Mesenteric fat pad (tissue), 1 donor: ENCODE data around the gene CCNJL. TPM values are rescaled to one million over a fixed set of nuclear protein-coding genes. Genes with fewer than 3 reads are reported as not detected.

Source experiments
- DNase-seq: peaks from one replicate; pipeline ENCODE4 v3.0.0-alpha.2; 2020; ENCODE audit warnings: low spot score
- total RNA-seq: library from RNA; stranded (reverse); fragmentation: NEBNext Ultra II Directional; extraction: Animal tissue kit (Norgen Biotek cat#: 25700); gene quantifications from one replicate; pipeline ENCODE4 v1.2.1, GENCODE V29; 2021
- donor health status: DM: yes; HTN: yes; CAD: no.

CCNJL gene
- total RNA-seq, 1 donor from 2014 or later, result 0.80 TPM

DNA sequence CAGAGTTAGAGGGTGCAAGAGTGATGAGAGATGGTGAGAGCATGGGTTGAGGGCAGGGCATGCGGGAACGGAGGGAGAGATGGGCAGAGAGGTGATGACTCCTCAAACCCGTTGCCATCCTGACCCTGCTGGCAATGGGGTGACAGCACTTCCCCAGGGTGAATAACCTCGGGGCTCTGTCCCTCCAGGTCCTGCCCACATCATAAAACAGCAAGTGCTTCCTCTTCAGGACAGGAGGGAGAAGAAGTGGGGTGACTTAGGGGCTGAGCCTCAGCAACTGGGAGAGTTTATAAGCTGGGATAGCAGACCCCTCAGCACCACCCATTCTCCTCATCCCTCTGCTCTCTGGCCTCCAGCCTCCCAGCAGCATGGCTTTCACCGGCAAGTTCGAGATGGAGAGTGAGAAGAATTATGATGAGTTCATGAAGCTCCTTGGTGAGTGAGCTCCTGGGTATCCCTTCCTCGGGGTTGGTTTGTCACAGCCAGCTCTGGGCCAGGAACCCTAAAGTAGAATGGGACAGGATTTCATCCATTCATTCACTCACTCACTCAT is 83.1 kb downstream of the CCNJL start, which contains the start of gene FABP6:
Gene FABP6, plus strand, starts transcription at position 317 of the 553 bp plus-strand sequence. Its CDS starts 52 bp downstream, at position 369.
- DNase-seq, result no peak

GRCh38 chr5:160227012-160227411 is 85.4 kb downstream of the CCNJL start:
- DNase-seq, result no peak

DNA sequence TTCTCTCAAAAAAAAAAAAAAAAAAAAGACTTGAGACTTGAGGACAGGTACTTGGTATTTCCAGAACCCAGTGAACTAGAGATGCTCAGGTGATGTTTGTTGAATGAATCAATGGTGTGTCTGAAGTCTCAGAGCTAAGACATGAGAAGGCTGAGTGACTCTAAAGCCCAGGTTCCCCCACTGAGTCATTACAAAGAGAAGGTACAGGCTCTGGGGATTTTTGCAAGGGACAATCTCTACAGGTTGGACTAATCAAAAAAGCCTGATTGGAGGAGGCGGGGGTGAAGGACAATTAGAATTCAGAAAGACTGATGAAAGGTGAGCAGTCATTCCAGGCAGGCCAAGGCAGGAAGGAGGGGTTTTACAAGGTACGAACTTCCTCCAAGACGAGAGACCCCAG is 91.3 kb downstream of the CCNJL start:
- DNase-seq, result no peak

DNA sequence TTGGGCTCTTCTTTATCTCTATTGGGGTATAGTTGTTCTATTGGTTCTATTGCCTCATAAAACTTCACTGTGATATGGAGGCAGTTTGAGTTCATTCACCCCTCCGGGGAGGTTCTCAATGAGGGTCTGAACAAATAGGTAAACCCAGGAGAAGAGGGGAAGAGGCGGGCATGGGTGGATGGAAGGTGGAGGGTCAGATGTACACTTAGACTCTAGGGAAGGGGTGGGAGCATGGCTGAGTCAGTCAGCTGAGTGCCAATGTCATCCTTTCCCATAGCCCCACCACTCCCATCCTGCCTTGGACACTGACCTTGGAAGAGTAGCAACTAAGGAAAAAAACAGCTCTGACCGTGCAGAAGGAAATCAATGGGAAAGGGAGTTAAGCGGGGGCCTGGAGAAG is 93.0 kb downstream of the CCNJL start:
- DNase-seq, result no peak

DNA sequence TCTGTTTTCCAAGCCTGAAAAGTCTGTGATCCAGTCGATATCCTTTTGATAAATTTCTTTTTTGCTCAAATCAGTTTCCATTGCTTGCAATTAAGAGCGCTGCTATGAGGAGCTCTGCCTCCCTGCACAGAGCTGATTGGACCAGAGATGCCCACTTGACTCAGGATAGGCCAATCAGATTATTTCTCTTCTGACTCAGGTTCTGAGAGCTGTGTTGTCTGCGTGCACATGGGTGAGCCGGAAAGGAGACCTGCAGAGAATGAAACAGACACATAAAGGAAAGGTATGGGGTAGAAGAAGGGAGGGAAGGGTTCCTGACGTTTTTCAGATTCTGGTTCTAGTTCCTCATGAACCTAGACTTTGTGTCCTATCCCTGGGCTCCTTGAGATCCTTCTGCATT is 98.8 kb downstream of the CCNJL start:
- DNase-seq, result no peak

DNA sequence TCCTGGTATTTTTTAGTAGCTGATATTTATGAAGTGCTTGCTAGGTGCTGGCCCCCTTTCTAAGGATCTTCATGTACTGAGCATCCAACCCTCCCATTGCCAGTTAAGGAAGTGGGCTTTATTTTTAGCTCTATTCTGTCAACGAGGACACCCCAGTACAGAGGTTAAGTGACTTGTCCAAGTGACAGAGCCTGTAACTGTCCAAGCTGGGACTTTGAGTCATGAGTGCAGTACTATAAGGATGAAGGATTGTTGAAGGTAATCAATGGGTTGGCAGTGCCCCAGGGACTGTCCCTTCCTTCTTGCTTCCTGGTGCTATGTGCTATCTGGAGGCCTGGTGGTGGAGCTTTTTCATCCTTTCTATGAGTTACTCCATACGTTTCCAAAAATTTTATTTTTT is 101.0 kb downstream of the CCNJL start:
- no peak for DNase-seq

DNA sequence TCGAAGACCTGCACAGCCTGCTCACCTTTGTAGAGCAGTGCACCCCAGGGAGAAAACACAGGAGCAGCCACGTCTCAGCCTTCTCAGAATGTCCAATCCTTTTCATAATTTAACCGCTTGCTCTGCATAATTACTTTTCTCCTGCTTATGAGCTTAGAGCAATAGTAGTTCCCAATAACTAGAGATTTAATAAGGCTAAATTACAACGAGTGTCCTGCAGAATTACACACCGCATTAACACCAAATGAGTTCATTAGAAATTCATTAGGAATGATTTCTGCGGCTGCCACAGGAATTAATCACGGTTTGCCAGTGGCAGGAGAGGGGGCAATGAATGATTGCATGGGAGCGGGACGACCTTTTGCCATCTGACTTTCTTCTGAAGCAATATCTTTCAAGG is 101.8 kb downstream of the CCNJL start:
- DNase-seq, result no peak

DNA sequence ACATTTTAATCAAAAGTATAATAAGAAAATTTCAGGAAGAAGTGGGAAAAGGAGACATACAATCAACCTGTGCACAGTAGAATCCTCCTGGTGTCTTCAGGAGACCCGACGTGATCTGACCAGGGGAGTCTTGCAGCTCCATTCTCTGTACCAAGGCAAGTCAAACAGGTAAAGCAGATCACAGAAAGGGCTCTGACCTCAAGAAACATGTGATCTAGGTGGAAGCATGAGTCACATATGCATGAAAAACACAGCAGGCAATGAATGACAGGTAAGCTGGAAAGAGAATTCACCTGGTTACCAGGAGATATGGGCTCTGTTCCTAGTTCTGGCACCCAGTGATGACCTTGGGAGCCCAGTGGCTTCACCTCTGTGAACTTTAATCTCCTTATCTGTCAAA is 102.4 kb downstream of the CCNJL start:
- DNase-seq, result no peak

- no peak for DNase-seq
These were observed 105.3 kb downstream of the CCNJL start for GRCh38 chr5:160207061-160207460.

Other genes starting within 250 kb of the CCNJL start
- gene PWWP2A, start 193.1 kb downstream of the CCNJL start, total RNA-seq, result 20.0 TPM
- not detected for gene FABP6, start 83.1 kb downstream of the CCNJL start, total RNA-seq
- 0.64 TPM for gene C1QTNF2, start 58.1 kb upstream of the CCNJL start, total RNA-seq
- gene FAM200C, start 87.5 kb upstream of the CCNJL start, total RNA-seq, result 1.9 TPM
- 44.2 TPM for gene SLU7, start 106.5 kb upstream of the CCNJL start, total RNA-seq
- 1.3 TPM for gene PTTG1, start 109.3 kb upstream of the CCNJL start, total RNA-seq